Right atrium auricular region (tissue), 2 donors: ENCODE results near the gene CFAP73. TPM values are rescaled to one million over a fixed set of nuclear protein-coding genes. Genes with fewer than 3 reads are reported as not detected.
A peak's percentile ranks its signal among the peaks of the same experiment; 100 is the strongest.

ENCODE experiments used
- DNase-seq: peaks from one replicate; pipeline ENCODE4 v3.0.0-alpha.2; 2019; ENCODE audit warnings: low spot score
- H3K27ac ChIP-seq, 2 donors: fragments of 200-600 bp; sonication (generic); 1 replicate in 1 of 2; 2 replicates in 1 of 2; pipeline ENCODE4 v1.5.1; 2016 to 2019
- H3K27me3 ChIP-seq, 2 donors: fragments of 200-600 bp; sonication (generic); one replicate each; pipeline versions ENCODE4 v1.5.1 to v1.6.0; 2017 to 2019
- H3K36me3 ChIP-seq: fragments of 200-600 bp; sonication (generic); one replicate; pipeline ENCODE4 v1.5.1; 2016
- H3K4me1 ChIP-seq, 2 donors: fragments of 200-600 bp; sonication (generic); one replicate each; pipeline versions ENCODE4 v1.5.1 to v1.6.0; 2017 to 2019
- H3K4me3 ChIP-seq, 2 donors: fragments of 200-600 bp; sonication (generic); 1 replicate in 1 of 2; 2 replicates in 1 of 2; pipeline ENCODE4 v1.5.1; 2017 to 2019; ENCODE audit warnings: mild to moderate bottlenecking in 1 of 2, moderate library complexity in 1 of 2
- H3K9me3 ChIP-seq, 2 donors: fragments of 200-600 bp; sonication (generic); one replicate each; pipeline ENCODE4 v1.5.1; 2019
- total RNA-seq, 2 donors: library from RNA; depleted of rRNA; stranded (reverse); fragments of >200 nt; gene quantifications; one replicate each; pipeline ENCODE4 v1.1.0, GENCODE V29; 2016
- TF ChIP-seq, protein P1 (sequence below), 2 donors: fragments of 200-600 bp; sonication (generic); IDR thresholded peaks; one replicate each; pipeline ENCODE4 v1.5.1; 2019; ENCODE audit warnings: antibody characterized with exemption in 2 of 2

Gene CFAP73
- total RNA-seq, 2 donors from 2014 or later, result not detected

DNA sequence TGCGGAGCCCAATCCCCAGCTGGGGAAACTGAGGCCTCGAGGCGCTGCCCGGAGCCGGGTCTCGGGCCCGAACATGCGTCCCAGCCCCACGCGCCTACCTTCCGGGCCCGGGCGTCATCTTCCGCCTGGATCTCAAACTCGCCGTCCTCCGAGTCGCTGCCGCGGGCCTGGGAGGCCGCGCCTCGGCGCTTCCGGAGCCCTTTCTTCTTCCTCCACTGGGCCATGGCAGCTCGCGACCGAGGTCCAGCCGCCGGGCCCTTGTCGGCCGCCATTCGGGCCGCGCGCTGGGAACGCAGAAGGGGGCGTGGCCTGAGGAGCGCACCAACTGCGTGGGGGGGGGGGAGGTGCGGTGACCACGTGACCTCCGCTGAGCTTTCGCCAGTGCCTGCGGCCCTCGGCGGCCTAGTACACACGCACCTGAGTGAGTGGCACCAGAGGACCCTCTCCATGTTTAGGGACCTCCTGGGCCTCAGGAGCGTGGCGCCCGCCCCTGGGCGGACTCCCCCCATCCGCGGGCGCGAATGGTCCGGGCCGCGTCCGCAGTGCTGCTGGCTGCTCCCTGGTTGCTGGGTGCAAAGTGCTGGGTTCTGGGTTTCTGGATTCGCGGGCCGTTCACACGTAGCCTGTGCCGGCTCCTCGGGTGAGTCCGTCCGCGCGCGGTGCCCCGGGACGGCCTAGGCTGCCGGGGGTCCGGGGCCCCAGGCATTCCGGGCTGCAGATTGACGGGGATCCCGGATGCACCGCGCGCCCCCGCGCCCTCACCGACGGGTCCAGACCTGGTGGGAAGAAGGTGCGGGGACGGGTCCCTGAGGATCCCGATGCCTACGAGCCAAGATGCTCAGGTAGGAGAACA lies 35.9 kb downstream of the CFAP73 start, which contains the start of the genes DDX54 and RITA1:
TSS of gene DDX54 (minus strand) at position 299 of the 853 bp plus-strand sequence. CDS start at position 272, 27 bp downstream.
TSS of gene RITA1 (plus strand) at position 542 of the 853 bp plus-strand sequence. CDS start 1,026 bp downstream, outside the sequence.
- peak within 1 kb of the TSS; percentile 98 to 100 for H3K4me3 ChIP-seq
- H3K4me1 ChIP-seq, result peaks cover 0 to 27% of the 10 kb centered on the region in 2 donors
- H3K27ac ChIP-seq, result peak within 1 kb of the TSS; percentile 91 to 98
- H3K9me3 ChIP-seq, result no peaks in the 10 kb centered on the region
- TF ChIP-seq, protein P1, sequence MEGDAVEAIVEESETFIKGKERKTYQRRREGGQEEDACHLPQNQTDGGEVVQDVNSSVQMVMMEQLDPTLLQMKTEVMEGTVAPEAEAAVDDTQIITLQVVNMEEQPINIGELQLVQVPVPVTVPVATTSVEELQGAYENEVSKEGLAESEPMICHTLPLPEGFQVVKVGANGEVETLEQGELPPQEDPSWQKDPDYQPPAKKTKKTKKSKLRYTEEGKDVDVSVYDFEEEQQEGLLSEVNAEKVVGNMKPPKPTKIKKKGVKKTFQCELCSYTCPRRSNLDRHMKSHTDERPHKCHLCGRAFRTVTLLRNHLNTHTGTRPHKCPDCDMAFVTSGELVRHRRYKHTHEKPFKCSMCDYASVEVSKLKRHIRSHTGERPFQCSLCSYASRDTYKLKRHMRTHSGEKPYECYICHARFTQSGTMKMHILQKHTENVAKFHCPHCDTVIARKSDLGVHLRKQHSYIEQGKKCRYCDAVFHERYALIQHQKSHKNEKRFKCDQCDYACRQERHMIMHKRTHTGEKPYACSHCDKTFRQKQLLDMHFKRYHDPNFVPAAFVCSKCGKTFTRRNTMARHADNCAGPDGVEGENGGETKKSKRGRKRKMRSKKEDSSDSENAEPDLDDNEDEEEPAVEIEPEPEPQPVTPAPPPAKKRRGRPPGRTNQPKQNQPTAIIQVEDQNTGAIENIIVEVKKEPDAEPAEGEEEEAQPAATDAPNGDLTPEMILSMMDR (IDR thresholded peaks at IDR 0.05), result no peak
- peak; percentile 81 for DNase-seq
- no peaks in the 10 kb centered on the region for H3K27me3 ChIP-seq
- H3K36me3 ChIP-seq, result peaks cover 4% of the 10 kb centered on the region

DNA sequence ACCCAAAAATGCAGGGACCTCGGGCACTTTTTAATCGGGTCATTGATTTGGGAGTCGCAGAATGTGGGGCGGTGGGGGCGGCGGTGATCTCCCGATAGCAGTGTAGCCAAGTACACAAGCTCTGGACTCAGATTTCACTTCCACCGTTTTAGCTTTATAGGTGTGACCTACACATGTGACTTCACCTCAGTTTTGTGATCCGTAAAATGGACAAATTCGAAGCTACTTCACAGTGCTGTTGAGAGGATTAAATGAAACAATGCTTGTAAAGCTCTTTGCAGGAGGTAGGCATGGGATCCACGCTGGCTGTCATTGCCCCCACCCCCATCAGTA lies 36.5 kb downstream of the CFAP73 start:
- Histone ChIP-seq H3K4me3 (peak overlapping the region; percentile 98 to 100), H3K9me3 (no peaks in the 10 kb centered on the region), H3K4me1 (peaks cover 0 to 27% of the 10 kb centered on the region in 2 donors), H3K27ac (peak overlapping the region; percentile 91 to 98), H3K36me3 (no peaks in the 10 kb centered on the region), H3K27me3 (no peaks in the 10 kb centered on the region)
- DNase-seq, result no peak
- TF ChIP-seq, protein P1 (IDR thresholded peaks at IDR 0.05), result no peak

DNA sequence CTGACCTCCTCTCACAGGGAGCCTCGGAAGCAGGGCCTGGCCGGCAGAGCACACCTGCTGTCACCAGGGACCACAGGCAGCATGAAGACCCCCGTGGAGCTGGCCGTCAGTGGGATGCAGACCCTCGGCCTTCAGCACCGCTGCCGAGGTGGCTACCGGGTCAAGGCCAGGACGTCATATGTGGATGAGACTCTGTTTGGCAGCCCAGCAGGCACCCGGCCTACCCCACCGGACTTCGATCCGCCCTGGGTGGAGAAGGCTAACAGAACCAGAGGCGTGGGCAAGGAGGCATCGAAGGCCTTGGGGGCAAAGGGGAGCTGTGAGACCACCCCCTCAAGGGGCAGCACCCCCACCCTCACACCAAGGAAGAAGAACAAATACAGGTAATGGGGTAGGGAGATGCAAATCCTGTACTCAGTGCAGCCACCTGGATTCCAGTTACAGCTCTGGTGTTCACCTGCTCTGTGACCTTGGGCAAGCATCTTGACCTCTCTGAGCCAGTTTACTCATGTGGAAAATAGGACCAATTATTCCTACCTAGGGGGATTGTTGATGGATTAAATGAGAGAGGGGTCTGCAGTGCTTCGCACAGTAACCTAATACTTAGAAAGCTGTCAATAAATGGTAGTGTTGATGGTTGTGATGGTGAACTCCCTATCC lies 37.3 kb downstream of the CFAP73 start:
- TF ChIP-seq, protein P1 (IDR thresholded peaks at IDR 0.05), result no peak
- Histone ChIP-seq H3K4me3 (no peak overlapping the region), H3K27me3 (no peaks in the 10 kb centered on the region), H3K36me3 (peaks cover 7% of the 10 kb centered on the region), H3K4me1 (peaks cover 0 to 27% of the 10 kb centered on the region in 2 donors), H3K27ac (no peak overlapping the region), H3K9me3 (no peaks in the 10 kb centered on the region)
- DNase-seq, result no peak

DNA sequence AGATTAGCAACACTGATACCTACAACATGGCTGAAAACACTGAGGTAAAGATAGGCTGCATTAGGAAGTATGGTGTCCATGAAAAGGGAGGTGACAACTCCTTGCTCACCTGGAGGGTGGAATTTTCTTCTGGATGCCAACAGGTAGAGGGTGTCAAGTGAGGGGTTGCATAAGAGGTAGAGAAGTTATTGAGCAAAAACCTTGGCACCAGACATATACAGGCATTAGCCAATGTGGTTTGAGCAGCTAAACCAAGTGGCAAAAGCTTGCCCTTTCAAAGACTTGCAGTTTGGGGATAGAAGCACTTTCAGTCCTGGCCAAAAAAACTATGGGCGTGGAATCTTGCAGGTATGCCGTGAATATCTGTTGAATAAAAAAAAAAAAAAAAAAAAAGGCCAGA lies 39.8 kb downstream of the CFAP73 start:
- H3K27me3 ChIP-seq, result no peaks in the 10 kb centered on the region
- H3K4me1 ChIP-seq, result peaks cover 0 to 29% of the 10 kb centered on the region in 2 donors
- DNase-seq, result no peak
- H3K4me3 ChIP-seq, result no peak overlapping the region
- peaks cover 11% of the 10 kb centered on the region for H3K36me3 ChIP-seq
- TF ChIP-seq, protein P1 (IDR thresholded peaks at IDR 0.05), result no peak
- no peak overlapping the region for H3K27ac ChIP-seq
- no peaks in the 10 kb centered on the region for H3K9me3 ChIP-seq

DNA sequence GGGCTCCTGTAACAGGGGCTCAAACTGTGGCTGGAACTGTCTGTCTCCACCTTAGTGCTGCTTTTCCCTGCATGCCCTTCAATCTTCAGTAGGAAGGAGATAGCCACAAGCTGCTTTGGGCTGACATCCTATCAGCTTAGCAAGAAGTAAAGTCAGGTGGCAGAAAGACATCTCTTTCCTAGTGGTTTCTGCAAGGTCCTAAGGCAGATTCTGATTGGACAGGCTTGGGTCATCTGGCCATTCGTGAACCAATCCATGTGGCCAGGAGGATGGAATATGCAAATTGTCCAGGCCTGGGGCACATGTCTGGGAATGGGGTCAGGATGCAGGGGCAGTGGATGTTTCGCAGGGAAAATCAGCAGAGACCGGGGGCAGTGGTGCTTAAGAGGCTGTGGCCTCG lies 41.2 kb downstream of the CFAP73 start:
- H3K4me1 ChIP-seq, result peaks cover 0 to 27% of the 10 kb centered on the region in 2 donors
- no peaks in the 10 kb centered on the region for H3K9me3 ChIP-seq
- H3K36me3 ChIP-seq, result peaks cover 11% of the 10 kb centered on the region
- H3K27me3 ChIP-seq, result no peaks in the 10 kb centered on the region
- H3K4me3 ChIP-seq, result no peak overlapping the region
- DNase-seq, result no peak
- no peak overlapping the region for H3K27ac ChIP-seq
- TF ChIP-seq, protein P1 (IDR thresholded peaks at IDR 0.05), result no peak
